Esophagus squamous epithelium (tissue), 5 donors: ENCODE data around the gene PLXNB2. TPM values are rescaled to one million over a fixed set of nuclear protein-coding genes. Genes with fewer than 3 reads are reported as not detected.

Experiments
- DNase-seq: peaks from one replicate; lab custom pipeline; 2025; lab: John Stamatoyannopoulos, UW
- H3K27ac ChIP-seq, 4 donors: fragments of 200-600 bp; sonication (generic); one replicate each; pipeline ENCODE4 v1.5.1; 2016 to 2019; ENCODE audit warnings: mild to moderate bottlenecking in 1 of 4
- H3K27me3 ChIP-seq, 4 donors: fragments of 200-600 bp; sonication (generic); 1 replicate in 3 of 4; 2 replicates in 1 of 4; pipeline versions ENCODE4 v1.5.1 to v1.6.0; 2017 to 2021; ENCODE audit warnings: antibody characterized with exemption in 1 of 4
- H3K36me3 ChIP-seq, 3 donors: fragments of 200-600 bp; sonication (generic); one replicate each; pipeline ENCODE4 v1.5.1; 2016 to 2019
- H3K4me1 ChIP-seq, 3 donors: fragments of 200-600 bp; sonication (generic); one replicate each; pipeline ENCODE4 v1.5.1; 2017 to 2019
- H3K4me3 ChIP-seq, 4 donors: fragments of 200-600 bp; sonication (generic); 1 replicate in 3 of 4; 2 replicates in 1 of 4; pipeline ENCODE4 v1.5.1; 2016 to 2019; ENCODE audit warnings: mild to moderate bottlenecking in 2 of 4, moderate library complexity in 1 of 4
- H3K9me3 ChIP-seq, 3 donors: fragments of 200-600 bp; sonication (generic); one replicate each; pipeline ENCODE4 v1.5.1; 2016 to 2019
- POLR2A ChIP-seq, 4 donors: fragments of 450-650 bp; IDR thresholded peaks; one replicate each; pipeline ENCODE4 v1.6.1; 2017; ENCODE audit warnings: antibody characterized with exemption in 4 of 4, mild to moderate bottlenecking in 4 of 4, moderate library complexity in 3 of 4
- WGBS, 2 donors: methylation state at CpG; one replicate each; pipeline ENCODE4 v1.1.5; 2018; 5-methylcytosine and 5-hydroxymethylcytosine counted together
- intact Hi-C: fragments of 100-400 bp; cut with DNase I; formaldehyde crosslinking; loops from one replicate; pipeline ENCODE4 v1.15.0; 2022
- total RNA-seq, 4 donors: library from RNA; depleted of rRNA; stranded (reverse); fragments of >200 nt; gene quantifications; one replicate each; pipeline ENCODE4 v1.1.0, GENCODE V29; 2016
- TF ChIP-seq, protein P1 (sequence below), 6 experiments: fragments of 450-650 bp in 4 of 6; fragments of 200-600 bp in 2 of 6; sonication (generic) in 2 of 6; IDR thresholded peaks; one replicate each; pipeline ENCODE4 v1.5.1; 2016 to 2019; ENCODE audit warnings: antibody characterized with exemption in 6 of 6, mild to moderate bottlenecking in 4 of 6, moderate library complexity in 4 of 6
- donor health status: DM: yes; HTN: yes; CAD: no.

Gene PLXNB2
- total RNA-seq, 4 donors from 2014 or later = 80.9 to 231 (median 129) TPM

DNA sequence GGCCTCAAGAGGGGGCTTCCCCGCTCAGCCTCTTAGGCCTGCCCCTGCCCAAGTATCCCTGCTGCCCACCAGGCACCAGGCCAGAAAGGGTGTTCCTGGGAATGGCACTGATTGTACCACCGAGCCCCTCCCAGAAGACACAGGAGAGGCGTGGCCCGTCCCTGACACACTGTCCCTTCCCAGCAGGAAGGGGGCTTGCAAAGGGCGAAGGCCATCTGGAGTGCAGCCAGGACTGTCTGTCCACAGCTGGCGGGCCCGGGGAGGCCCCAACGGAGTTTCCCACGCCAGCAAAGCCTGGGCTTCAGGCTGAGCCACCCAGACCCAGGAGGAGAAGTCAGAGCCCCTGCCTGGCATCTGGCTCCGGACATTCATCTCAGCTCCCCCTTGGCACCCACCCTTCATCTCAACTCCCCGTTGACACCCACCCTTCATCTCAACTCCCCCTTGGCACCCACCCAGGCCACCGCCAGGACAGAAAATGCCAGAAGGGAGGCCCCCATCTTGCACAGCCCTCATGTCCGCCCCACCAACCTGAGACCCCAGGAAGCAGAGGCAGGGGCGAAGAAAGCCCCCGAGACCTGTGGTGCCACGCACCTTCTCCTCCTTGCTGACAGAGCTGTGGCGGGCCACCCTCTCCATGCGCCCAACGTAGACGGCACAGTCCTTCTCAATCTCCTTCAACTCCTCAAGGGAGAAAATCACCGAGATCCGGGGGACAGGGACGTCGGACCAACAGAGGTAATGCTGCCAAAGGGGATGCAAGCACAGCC is 82.1 kb downstream of the PLXNB2 start:
- H3K36me3 ChIP-seq = peaks cover 45 to 100% (median 65%) of the 10 kb centered on the region in 3 donors
- H3K27me3 ChIP-seq = no peaks in the 10 kb centered on the region
- DNase-seq = no peak
- no peak overlapping the region for H3K4me3 ChIP-seq
- H3K27ac ChIP-seq = no peak overlapping the region
- WGBS, 2 donors = no CpG with 5 or more reads among the region's 24 CpGs
- H3K4me1 ChIP-seq = no peaks in the 10 kb centered on the region
- H3K9me3 ChIP-seq = no peaks in the 10 kb centered on the region
- intact Hi-C loops = no loop called here
- TF ChIP-seq POLR2A (IDR thresholded peaks at IDR 0.05) = no peak
- TF ChIP-seq, protein P1, sequence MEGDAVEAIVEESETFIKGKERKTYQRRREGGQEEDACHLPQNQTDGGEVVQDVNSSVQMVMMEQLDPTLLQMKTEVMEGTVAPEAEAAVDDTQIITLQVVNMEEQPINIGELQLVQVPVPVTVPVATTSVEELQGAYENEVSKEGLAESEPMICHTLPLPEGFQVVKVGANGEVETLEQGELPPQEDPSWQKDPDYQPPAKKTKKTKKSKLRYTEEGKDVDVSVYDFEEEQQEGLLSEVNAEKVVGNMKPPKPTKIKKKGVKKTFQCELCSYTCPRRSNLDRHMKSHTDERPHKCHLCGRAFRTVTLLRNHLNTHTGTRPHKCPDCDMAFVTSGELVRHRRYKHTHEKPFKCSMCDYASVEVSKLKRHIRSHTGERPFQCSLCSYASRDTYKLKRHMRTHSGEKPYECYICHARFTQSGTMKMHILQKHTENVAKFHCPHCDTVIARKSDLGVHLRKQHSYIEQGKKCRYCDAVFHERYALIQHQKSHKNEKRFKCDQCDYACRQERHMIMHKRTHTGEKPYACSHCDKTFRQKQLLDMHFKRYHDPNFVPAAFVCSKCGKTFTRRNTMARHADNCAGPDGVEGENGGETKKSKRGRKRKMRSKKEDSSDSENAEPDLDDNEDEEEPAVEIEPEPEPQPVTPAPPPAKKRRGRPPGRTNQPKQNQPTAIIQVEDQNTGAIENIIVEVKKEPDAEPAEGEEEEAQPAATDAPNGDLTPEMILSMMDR (IDR thresholded peaks at IDR 0.05) = no peak

Other genes starting within 250 kb of the PLXNB2 start
- gene TTLL8, start 249.3 kb downstream of the PLXNB2 start, total RNA-seq = not detected
- gene MLC1, start 222.2 kb downstream of the PLXNB2 start, total RNA-seq = under 1 TPM in 2 of 4 donors, not detected in 2; under 0.01 to 0.70 TPM
- gene MOV10L1, start 217.6 kb downstream of the PLXNB2 start, total RNA-seq = under 1 TPM in 3 of 4 donors, not detected in 1; 0.06 to 0.57 (median 0.13) TPM
- gene PANX2, start 136.9 kb downstream of the PLXNB2 start, total RNA-seq = 1 to 10 TPM; 1.6 to 4.5 (median 3.4) TPM
- 10 to 100 TPM; 39.3 to 55.1 (median 45.8) TPM for gene TRABD, start 121.7 kb downstream of the PLXNB2 start, total RNA-seq
- 10 to 100 TPM; 23.9 to 36.3 (median 27.0) TPM for gene SELENOO, start 106.6 kb downstream of the PLXNB2 start, total RNA-seq
- gene TUBGCP6, start 62.6 kb downstream of the PLXNB2 start, total RNA-seq = 10 to 100 TPM; 20.3 to 44.3 (median 32.2) TPM
- 10 to 100 TPM; 18.2 to 46.3 (median 35.6) TPM for gene HDAC10, start 56.4 kb downstream of the PLXNB2 start, total RNA-seq
- gene MAPK12, start 46.0 kb downstream of the PLXNB2 start, total RNA-seq = 1 to 10 TPM in 3 of 4 donors, under 1 TPM in 1; 0.19 to 6.9 (median 2.3) TPM
- 1 to 10 TPM; 2.4 to 5.7 (median 3.5) TPM for gene MAPK11, start 37.3 kb downstream of the PLXNB2 start, total RNA-seq
- 1 to 10 TPM in 3 of 4 donors, under 1 TPM in 1; 0.88 to 3.6 (median 2.9) TPM for gene DENND6B, start 19.4 kb upstream of the PLXNB2 start, total RNA-seq
- 10 to 100 TPM; 35.6 to 50.8 (median 45.6) TPM for gene PPP6R2, start 35.7 kb upstream of the PLXNB2 start, total RNA-seq
- 10 to 100 TPM; 38.3 to 92.0 (median 63.4) TPM for gene SBF1, start 167.4 kb upstream of the PLXNB2 start, total RNA-seq
- gene ADM2, start 173.9 kb upstream of the PLXNB2 start, total RNA-seq = 1 to 10 TPM in 2 of 4 donors, under 1 TPM in 2; under 0.01 to 1.9 (median 0.89) TPM
- not detected for gene MIOX, start 179.2 kb upstream of the PLXNB2 start, total RNA-seq
- gene LMF2, start 200.1 kb upstream of the PLXNB2 start, total RNA-seq = 10 to 100 TPM; 35.4 to 65.0 (median 46.2) TPM
- gene NCAPH2, start 200.6 kb upstream of the PLXNB2 start, total RNA-seq = 10 to 100 TPM; 30.2 to 42.6 (median 38.5) TPM
- 10 to 100 TPM in 1 of 4 donors, 1 to 10 TPM in 3; 5.1 to 14.9 (median 6.7) TPM for gene SCO2, start 218.0 kb upstream of the PLXNB2 start, total RNA-seq
- 100 to 1,000 TPM in 2 of 4 donors, 10 to 100 TPM in 2; 86.0 to 281 (median 137) TPM for gene TYMP, start 222.4 kb upstream of the PLXNB2 start, total RNA-seq
- gene KLHDC7B, start 238.3 kb upstream of the PLXNB2 start, total RNA-seq = under 1 TPM; 0.26 to 0.53 (median 0.40) TPM